Heart right ventricle (tissue), 16 donors: Measurements from ENCODE around the gene VSX2. TPM values are rescaled to one million over a fixed set of nuclear protein-coding genes. Genes with fewer than 3 reads are reported as not detected.

Source experiments
- ATAC-seq, 8 donors: fragments of 200-7000 bp; cut with Tn5 transposase; one replicate each; pipeline ENCODE4 v1.9.1; 2020; ENCODE audit warnings: mild to moderate bottlenecking in 8 of 8, moderate library complexity in 8 of 8, moderate number of reproducible peaks in 1 of 8
- DNase-seq, 2 donors: peaks; one replicate each; pipeline ENCODE4 v3.0.0-alpha.2; 2020
- H3K27ac ChIP-seq, 10 donors: fragments of 200-600 bp; sonication (generic) in 2 of 10; one replicate each; pipeline versions ENCODE4 v1.5.0 to v1.8.0; 2020 to 2022; ENCODE audit warnings: mild to moderate bottlenecking in 3 of 10
- H3K27me3 ChIP-seq, 7 donors: fragments of 200-600 bp; one replicate each; pipeline ENCODE4 v1.8.0; 2021 to 2022; ENCODE audit warnings: mild to moderate bottlenecking in 2 of 7
- H3K36me3 ChIP-seq, 9 donors: fragments of 200-600 bp; sonication (generic) in 1 of 9; one replicate each; pipeline versions ENCODE4 v1.5.0 to v1.8.0; 2020 to 2022; ENCODE audit warnings: mild to moderate bottlenecking in 2 of 9
- H3K4me1 ChIP-seq, 9 donors: fragments of 200-600 bp; sonication (generic) in 1 of 9; one replicate each; pipeline versions ENCODE4 v1.5.0 to v1.8.0; 2020 to 2022; ENCODE audit warnings: mild to moderate bottlenecking in 4 of 9
- H3K4me3 ChIP-seq, 10 donors: fragments of 200-600 bp; sonication (generic) in 2 of 10; one replicate each; pipeline versions ENCODE4 v1.5.0 to v1.8.0; 2020 to 2022; ENCODE audit warnings: mild to moderate bottlenecking in 7 of 10, moderate library complexity in 2 of 10
- H3K9me3 ChIP-seq, 11 donors: fragments of 200-600 bp in 10 of 11; sonication (generic) in 2 of 11; one replicate each; pipeline versions ENCODE4 v1.5.0 to v1.8.0; 2013 to 2022; ENCODE audit warnings: mild to moderate bottlenecking in 2 of 11, control low read depth in 1 of 11, moderate library complexity in 1 of 11
- CTCF ChIP-seq, 9 donors: fragments of 200-600 bp; sonication (generic) in 2 of 9; IDR thresholded peaks; one replicate each; pipeline versions ENCODE4 v1.5.0 to v1.8.0; 2021 to 2022; ENCODE audit warnings: antibody characterized with exemption in 9 of 9, mild to moderate bottlenecking in 5 of 9, moderate library complexity in 1 of 9
- WGBS, 2 donors: extraction: QIAGEN DNeasy Blood & Tissue Kit; methylation state at CpG; one replicate each; pipeline ENCODE4 v1.1.7; 2013; ENCODE audit warnings: inconsistent platforms in 1 of 2; 5-methylcytosine and 5-hydroxymethylcytosine counted together
- intact Hi-C, 10 donors: fragments of 100-400 bp; cut with DNase I; formaldehyde crosslinking; loops; one replicate each; pipeline versions ENCODE4 v1.11.1 to v1.14.2; 2022
- polyA plus RNA-seq, 2 donors: library from polyadenylated mRNA; stranded (reverse); fragments of 200-250 nt; gene quantifications; one replicate each; pipeline ENCODE4 v1.2.3, GENCODE V29; 2013
- total RNA-seq, 10 donors: library from RNA; stranded (reverse); fragmentation: NEBNext Ultra II Directional in 3 of 10; extraction: Animal tissue kit (Norgen Biotek cat#: 25700) in 3 of 10; gene quantifications; one replicate each; pipeline versions ENCODE4 v1.2.1 to v1.2.4, GENCODE V29; 2021 to 2023
- donor health status: Arrhythmogenic right ventricular cardiomyopathy.
- donor health status: ischemic (EF 13 %, LVEDD 7.1; RV severe dilation, severe dysfunction).
- donor health status: healthy with polysubstance abuse.
- donor health status: DM: no; HTN: yes; CAD: no.
- donor health status: DM: no; HTN: no; CAD: no.
- donor health status: ischemic (EF 25% LVEDD 6.9; RV normal size, moderate dysfunction).
- donor health status: ischemic (EF 25% LVEDD 5.7; RV mildly dilated, moderate dysfunction).
- donor health status: healthy.
- donor health status: DM: yes; HTN: yes; CAD: no.
- donor health status: Ischemic cardiomyopathy.
- donor health status: ischemic (EF 35%, LVEDD 5.7; RV mildly dilated, moderate dysfunction).
- donor health status: nonischemic (EF 11% LVEDD 7.7; RV severe dilation, severe dysfunction).
- donor health status: DM: yes; HTN: yes; CAD: no.
- donor health status: PGD.
- donor health status: ischemic (EF 29% LVEDD 5.4; RV normal size, mild dysfunction).
- donor health status: nonischemic (EF 23%, LVEDD 6.1; RV moderate dilation, normal function).

The VSX2 gene
- total and polyA plus RNA-seq, 12 donors = not detected

GRCh38 chr14:74231784-74232183 lies 7.5 kb upstream of the VSX2 start:
- Histone ChIP-seq H3K27ac (no peak overlapping the region), H3K4me1 (no peaks in the 10 kb centered on the region), H3K9me3 (peaks cover 0 to 13% (median 0%) of the 10 kb centered on the region in 11 donors), H3K4me3 (no peak overlapping the region), H3K27me3 (peaks cover 0 to 47% (median 22%) of the 10 kb centered on the region in 7 donors), H3K36me3 (no peaks in the 10 kb centered on the region)
- 80 to 91% methylated on average over 8 of the region's 8 CpGs for WGBS, 2 donors
- no peak for TF ChIP-seq CTCF (IDR thresholded peaks at IDR 0.05)
- ATAC-seq (no peak), DNase-seq (no peak)
- intact Hi-C loops = no loop called here

GRCh38 chr14:74235017-74235416 lies 4.2 kb upstream of the VSX2 start:
- no peaks in the 10 kb centered on the region for H3K36me3 ChIP-seq
- DNase-seq (no peak), ATAC-seq (no peak)
- peaks cover 0 to 13% (median 0%) of the 10 kb centered on the region in 11 donors for H3K9me3 ChIP-seq
- H3K4me1 ChIP-seq = peaks cover 0 to 10% (median 6%) of the 10 kb centered on the region in 9 donors
- no peak for TF ChIP-seq CTCF (IDR thresholded peaks at IDR 0.05)
- WGBS, 2 donors = 56 to 57% methylated on average over 4 of the region's 4 CpGs
- no peak overlapping the region for H3K4me3 ChIP-seq
- no peak overlapping the region for H3K27ac ChIP-seq
- intact Hi-C loops = no loop called here
- peaks cover 15 to 59% (median 47%) of the 10 kb centered on the region in 7 donors for H3K27me3 ChIP-seq

DNA sequence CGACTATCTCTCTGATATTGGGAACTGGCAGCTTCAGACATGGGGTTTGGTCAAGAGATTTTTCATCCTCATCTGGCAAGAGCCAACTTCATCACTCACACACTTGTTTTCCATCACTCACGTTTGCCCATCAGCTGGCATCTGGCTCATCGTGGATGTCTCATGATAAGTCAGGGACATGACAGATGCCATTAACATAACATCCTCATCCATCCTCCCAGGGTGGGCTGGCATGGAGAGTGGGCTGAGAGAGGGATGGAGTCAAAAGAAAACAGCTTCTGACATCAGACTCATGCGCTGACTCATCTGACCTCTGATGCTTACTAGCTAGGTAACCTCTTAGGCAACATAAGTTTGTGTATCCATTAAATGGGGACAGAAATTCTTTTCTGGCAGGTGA lies 1.8 kb upstream of the VSX2 start:
- Histone ChIP-seq H3K27ac (no peak overlapping the region), H3K4me3 (no peak overlapping the region), H3K9me3 (peaks cover 0 to under 1% (median 0%) of the 10 kb centered on the region in 11 donors), H3K4me1 (peaks cover 11 to 31% (median 24%) of the 10 kb centered on the region in 9 donors), H3K36me3 (no peaks in the 10 kb centered on the region), H3K27me3 (peaks cover 37 to 72% (median 64%) of the 10 kb centered on the region in 7 donors)
- ATAC-seq (no peak), DNase-seq (no peak)
- intact Hi-C loops = no loop called here
- WGBS, 2 donors = 79 to 91% methylated on average over 4 of the region's 4 CpGs
- no peak for TF ChIP-seq CTCF (IDR thresholded peaks at IDR 0.05)

DNA sequence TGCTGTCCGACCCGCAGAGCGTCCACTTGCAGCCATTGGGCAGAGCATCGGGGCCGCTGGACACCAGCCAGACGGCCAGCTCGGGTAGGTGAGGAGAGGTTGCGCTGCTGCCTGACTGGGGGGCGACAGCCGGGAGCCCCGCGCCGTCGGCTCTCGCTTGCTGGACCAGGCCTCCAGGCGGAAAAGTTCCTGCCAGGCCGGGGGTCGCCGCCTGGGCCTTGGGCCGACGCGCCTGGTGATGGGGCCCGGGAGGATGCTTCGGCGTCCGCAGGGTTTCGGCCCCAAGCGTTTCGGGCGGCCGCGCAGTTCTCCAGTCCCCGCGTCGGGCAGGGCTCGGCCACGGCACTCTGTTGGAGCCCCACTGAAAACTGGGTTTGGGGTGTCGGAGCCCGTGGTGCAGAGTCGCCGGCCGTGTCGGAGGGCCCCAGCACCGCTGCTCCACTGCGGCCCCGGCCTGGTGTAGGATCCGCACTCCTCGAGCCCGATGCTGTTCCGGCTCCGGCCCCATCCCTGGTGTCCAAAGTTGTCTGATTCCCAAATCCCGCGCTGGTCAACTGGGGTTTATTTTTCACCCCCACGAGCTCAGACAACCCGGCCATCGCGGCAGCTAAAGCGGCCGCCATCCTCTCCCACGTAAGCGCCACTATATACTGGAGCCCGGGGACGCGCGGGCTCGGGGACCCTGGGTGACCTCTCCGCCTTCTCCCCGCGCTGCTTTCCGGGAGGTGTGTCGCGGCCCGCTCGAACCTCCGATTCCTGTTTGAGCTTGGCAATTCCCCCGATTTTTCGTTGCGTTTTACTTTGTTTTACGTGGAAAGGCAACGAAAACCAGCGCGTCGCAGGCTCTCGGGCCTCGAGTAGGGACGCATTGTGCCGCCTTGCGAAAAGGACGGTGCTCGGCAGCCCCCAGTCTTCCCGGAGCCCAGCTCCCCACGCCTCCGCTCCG lies 872 bp downstream of the VSX2 start:
- intact Hi-C loops = no loop called here
- H3K4me3 ChIP-seq = peak overlapping the region; percentile 17 to 45 (median 27)

More for the DNA sequence above, 872 bp downstream of the VSX2 start:
- Histone ChIP-seq H3K9me3 (no peaks in the 10 kb centered on the region), H3K27ac (no peak overlapping the region), H3K27me3 (peaks cover 43 to 89% (median 86%) of the 10 kb centered on the region in 7 donors), H3K36me3 (no peaks in the 10 kb centered on the region), H3K4me1 (peaks cover 11 to 32% (median 24%) of the 10 kb centered on the region in 9 donors)
- ATAC-seq = peak in 3 of 8 donors; percentile 30 to 35 (median 32)
- DNase-seq = no peak
- TF ChIP-seq CTCF (IDR thresholded peaks at IDR 0.05) = no peak
- 2 to 3% methylated on average over 90 to 94 of the region's 94 CpGs for WGBS, 2 donors
